ENCODE results near the gene KCNH8.
A peak's percentile ranks its signal among the peaks of the same experiment; 100 is the strongest.
"Not testable (repeated sequence)": the region's sequence is repeated elsewhere in the genome, so short reads cannot be mapped to it uniquely, and the experiment has no call there.

KCNH8 gene

DNA sequence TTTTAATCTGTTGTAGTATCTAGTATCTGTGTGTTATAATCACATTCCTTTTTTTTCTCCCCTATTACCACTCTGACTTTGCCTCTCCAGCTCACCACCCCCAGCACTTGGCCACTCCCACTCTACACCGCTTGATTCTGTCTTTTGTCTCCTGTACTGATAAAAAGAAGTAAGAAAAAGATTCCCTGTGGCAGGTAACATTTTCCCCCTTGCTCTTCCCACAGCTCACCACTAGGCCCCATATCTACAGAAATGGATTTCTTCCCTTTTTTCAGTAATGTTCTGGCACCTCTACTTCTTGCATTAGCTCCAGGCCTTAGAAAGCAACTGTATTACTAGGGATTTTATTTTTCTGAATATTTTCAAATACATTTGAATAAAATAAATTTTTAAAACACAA is 25.6 kb downstream of the KCNH8 start:
- DNase-seq (ENCODE audit: low read depth, low spot score): peak; percentile 30

DNA sequence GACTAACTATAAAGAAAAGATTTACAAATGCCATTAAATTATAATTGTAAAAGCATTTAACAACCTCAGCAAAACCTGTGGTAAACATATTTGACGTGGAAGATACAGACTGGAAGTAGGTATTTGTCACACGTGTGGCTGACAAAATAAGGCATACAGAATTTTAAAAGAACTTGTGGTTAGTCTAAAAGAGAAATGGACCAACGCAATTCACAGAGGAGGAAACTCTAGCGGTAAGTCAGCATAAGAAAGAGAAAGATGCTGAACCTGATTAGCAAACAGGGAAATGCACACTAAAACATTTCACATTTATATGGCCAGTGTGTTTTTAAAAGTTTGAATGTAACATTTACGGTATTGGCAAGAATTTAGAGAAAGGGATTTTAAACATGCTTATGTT is 35.3 kb downstream of the KCNH8 start:
- no peak for DNase-seq (ENCODE audit: low read depth, low spot score)

DNA sequence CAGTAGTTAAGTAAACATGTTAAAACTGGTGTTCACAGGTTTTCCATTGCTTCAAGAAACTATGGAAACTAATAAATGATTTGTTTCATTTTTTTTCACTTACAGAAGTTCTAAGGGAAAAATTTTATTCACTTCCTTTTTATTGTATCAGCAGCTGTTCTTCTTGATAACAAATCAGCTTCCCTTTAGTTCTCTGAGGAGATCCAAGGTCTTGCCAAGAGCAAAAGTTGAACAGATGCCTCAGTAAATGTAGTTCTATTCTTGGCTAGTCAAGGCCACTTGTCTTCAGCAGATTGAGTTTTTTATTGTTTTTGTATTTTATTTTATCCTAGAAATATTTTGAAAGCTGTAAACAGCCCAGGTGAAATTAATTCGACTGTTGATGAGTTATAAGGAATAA is 41.8 kb downstream of the KCNH8 start:
- no peak for DNase-seq (ENCODE audit: low read depth, low spot score)

DNA sequence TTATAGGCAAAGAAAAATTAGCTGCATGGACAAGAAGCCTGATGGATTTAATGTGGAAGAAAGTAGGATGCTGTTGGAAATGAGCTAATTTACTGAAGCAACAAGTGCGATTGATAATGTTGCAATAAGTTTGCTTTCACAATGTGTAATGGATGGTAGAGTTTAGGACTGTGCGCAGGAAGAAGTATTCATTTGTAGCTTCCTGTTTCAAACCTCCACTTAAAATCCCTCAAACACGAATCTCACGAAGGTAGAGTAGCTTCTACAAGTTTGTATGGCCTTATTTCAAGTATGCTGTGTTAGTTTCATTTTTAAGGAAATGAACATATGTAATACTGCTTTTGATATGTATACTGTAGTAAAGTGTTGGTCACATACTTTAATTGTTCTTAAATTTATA is 42.3 kb downstream of the KCNH8 start:
- no peak for DNase-seq (ENCODE audit: low read depth, low spot score)

DNA sequence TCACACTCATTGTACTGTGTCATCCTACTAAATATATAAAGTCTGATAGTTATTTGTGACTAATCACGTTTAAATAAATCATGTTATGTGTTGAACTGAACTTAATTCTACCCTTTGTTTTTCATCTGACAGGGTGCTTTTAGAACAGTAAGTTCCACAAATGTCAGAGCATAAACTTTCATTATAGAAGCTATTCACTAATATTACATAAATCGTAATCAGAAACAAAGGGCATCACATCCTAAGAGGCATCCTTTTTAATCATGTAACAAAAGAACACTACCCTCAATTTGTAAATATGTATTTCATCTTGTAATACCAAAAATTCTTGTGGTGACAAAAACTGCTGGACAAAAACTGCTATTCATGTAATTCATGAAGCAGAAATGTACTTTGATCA is 50.8 kb downstream of the KCNH8 start:
- DNase-seq (ENCODE audit: low read depth, low spot score): no peak

DNA sequence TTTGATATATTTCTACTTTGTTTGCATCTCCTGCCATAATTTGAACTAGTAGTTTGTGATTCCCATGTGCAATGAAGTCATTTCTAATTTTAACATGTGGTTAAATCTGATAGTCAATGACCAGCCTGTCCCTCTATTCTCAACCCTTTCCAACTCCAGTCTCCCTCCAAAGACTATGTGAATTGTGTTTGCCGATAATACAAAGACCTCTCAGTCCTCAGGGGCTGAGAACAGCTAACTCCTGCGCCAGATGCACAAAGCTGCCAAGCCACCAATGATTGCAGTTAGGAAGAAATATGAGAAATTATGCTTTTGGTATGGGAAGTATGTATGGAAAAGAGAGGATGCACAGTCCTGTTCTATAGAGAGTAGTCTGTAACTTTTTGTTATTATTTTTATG is 54.0 kb downstream of the KCNH8 start:
- DNase-seq (ENCODE audit: low read depth, low spot score): no peak

DNA sequence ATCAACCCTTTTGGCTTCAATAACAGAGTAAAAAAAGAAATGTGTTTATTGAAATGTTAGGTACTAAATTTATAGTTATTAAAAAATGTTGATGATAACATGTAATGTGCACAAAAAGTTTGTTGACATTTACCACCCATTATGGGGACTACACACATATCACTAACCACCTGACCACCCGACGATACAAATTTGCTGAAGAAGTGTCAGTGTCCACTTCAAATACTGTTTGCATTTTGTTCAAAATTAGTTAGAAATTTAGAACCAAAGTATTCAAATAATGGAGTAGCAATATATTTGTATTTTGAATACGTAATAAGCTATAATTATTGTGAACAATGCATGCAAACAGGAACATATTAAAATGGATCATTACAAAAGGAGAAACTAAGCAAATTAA is 54.4 kb downstream of the KCNH8 start:
- no peak for DNase-seq (ENCODE audit: low read depth, low spot score)

DNA sequence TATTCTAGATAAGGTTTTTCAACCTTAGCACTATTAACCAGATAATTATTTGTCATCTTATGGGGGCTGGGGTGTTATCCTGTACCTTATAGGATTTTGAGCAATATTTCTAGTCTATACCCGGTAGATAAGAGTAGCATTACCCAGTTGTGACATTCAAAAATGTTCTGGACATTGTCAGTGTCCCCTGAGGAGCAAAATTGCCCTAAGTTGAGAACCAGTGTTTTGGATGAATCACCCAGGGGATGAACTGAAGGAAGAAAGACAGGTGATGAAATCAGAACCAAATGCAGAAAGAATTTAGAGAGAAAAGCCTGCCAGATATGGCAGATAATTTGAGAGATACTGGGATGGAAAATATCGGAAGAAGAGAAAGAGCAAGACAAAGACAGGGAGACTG is 58.2 kb downstream of the KCNH8 start:
- DNase-seq (ENCODE audit: low read depth, low spot score): no peak

DNA sequence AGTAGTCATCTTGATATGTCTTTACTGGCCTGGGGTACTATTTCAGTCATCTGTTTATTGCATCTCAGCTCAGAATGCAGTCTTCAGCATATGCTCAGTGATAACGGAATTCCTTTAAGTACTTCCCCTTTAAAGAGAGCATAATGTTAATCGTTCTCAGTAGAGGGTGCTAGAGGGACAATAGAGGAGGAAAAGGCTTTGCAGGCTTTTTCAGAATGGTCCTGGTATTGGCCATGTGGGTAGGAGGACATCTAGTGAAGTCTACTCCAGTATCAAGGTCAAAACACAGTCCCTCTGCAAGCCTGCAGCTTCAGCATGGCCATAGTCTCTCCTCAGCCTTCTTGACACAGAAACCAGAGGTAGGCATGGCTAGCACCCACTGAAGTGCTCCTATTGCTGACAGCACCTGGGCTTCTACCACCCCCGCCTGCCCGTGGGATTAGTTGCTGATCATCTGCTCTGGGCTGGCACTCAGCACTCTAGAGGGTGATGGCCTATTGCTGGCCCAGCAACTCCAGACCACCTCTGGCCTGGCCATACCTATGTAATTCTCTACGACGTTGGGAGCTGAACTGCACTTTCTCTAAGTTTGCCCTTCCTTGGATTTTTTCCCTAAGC is 65.4 kb downstream of the KCNH8 start:
- DNase-seq (ENCODE audit: low read depth, low spot score): peak; percentile 28

DNA sequence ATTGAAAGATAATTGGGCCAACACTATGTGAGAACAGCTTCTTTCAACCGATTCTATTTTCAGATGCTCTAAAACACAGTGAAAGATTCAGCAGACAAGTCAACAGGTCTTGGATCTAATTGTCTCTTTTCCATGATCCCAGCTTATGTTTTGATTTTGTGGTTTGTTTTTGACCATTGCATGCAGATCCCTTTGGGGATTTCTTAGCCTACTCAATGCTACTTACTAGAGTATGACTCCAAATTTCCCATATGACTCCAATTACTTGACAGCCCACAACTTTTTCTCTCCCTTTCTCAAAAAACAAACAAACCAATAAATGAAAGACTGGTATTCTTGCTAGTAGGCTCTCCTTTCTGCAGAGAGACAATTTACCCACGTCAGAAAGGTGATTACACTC is 67.1 kb downstream of the KCNH8 start:
- DNase-seq (ENCODE audit: low read depth, low spot score): no peak

DNA sequence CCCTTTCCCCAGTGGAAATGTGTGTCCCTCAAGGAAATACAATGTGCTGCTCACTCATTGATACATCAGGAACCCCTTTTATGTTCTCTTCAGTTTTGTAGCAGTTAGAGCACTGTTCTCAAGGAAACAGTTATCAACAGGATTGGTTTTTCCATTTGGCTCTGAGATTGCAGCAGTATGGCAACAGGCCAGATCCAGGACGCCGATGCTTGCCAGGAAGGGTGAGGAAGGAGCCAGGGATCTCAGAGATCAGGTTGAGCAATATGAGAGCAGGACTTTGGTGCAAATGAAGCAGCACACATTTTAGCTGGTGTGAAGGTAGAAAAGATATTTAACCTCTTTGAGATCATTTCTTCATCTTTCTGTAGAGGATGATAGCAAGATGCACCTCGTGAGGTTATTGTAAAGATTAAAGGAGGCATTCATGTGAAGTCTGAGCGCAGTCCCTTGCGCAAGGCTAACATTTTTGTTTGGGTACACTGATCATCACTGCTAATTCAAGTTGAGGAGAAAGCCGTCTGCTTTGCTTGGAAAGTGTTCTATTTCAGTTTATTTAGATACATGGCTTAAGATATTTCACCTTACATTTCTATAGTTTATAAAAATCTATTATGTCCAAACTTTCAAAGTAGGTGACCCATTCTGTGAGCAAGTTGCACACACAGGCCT is 68.5 kb downstream of the KCNH8 start:
- no peak for DNase-seq (ENCODE audit: low read depth, low spot score)

DNA sequence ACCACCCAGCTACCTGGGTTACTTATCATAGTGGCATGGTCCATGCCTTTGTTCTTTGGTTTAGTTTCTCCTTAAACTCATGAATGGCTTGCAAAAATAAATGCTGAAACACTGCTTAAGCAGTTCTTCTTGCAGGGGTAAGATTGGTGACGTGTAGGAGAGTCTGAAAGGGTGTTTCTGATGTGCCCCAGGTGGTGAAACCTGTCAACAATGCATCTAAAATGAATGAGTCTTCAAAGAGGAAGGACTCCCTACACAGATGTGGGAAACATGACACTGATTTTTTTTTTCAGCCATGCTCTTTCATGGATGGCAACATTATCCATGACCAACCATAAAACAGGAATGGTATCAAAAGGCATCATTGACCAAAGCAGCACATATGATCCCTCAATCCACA is 72.0 kb downstream of the KCNH8 start:
- no peak for DNase-seq (ENCODE audit: low read depth, low spot score)

DNA sequence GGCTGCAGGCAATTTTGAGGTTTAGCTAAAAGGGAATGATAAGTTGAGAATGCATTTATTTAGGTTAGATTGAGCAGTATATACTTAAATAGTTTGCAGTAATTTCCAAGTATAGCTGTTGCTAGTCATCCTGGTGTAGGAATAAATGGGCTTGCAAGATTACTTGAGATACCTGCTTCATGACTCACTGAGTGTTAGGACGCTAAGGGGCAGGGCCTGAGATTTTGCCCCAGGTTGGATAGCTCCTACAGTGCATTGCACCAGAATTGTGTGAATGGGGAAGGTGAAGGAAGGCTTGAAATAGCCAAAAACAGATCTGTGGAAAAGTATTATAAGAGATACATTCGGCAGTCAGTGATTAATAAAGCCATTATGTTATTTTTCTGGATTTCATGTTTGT is 72.8 kb downstream of the KCNH8 start:
- DNase-seq (ENCODE audit: low read depth, low spot score): no peak

DNA sequence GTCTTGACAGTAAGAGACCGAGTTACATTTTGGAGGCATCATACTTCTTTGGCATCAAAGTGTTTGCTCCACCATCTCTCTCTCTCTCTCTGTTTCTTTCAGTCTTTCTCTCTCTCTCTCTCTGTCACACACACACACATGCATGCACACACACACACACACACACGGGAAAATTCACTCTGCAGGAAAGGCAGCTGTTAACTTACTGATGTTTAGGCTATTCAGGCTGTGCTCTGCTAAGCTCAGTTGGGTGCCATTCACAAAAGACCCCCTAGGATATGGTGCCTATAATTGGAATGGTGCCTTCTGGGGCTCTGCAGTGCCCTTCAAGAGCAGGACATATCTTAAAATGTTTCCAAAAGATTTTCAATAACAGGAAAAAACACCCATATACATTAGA is 78.2 kb downstream of the KCNH8 start:
- no peak for DNase-seq (ENCODE audit: low read depth, low spot score)

DNA sequence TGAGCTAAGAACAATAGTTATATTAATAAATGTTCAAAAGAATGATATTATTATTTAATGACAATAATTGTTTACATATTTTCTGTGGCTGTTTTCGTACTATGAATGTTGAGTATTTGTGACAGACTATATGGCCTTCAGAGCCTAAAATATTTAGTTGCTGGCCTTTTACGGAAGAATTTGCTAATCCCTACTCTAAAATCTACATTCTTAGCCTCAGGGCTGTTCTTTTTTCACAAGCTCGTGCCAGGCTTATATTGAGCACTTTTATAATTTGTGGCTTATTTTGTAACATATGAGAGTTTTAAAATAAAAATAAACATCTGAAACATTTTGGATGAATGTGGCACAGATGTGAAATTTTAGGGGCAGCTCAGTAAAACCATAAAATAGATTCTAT is 79.9 kb downstream of the KCNH8 start:
- DNase-seq (ENCODE audit: low read depth, low spot score): no peak

DNA sequence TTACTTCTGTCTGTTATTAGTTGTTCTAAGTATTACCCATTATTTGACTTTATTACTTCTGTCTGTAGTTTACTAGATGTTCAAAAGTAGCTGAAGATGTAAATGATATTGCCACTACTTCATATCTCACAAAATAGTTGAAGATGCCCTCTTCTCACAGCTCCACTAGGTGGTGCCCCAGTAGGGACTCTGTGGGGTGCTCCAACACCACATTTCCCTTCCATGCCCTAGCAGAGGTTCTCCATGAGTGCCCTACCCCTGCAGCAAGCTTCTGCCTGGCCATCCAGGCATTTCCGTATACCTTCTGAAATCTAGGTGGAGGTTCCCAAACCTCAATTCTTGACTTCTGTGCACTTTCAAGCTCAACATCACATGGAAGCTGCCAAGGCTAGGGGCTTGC is 80.8 kb downstream of the KCNH8 start:
- DNase-seq (ENCODE audit: low read depth, low spot score): no peak

DNA sequence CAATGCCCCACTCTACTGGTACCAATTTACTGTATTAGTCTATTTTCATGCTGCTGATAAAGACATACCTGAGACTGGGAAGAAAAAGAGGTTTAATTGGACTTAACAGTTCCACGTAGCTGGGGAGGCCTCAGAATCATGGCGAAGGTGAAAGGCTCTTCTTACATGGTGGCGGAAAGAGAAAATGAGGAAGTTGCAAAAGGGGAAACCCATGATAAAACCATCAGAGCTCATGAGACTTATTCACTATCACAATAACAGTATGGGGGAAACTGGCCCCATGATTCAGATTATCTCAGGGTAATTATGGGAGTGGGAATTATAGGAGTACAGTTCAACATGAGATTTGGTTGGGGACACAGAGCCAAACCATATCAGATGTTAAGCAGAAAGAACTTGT is 81.6 kb downstream of the KCNH8 start:
- not testable (repeated sequence) for DNase-seq (ENCODE audit: low read depth, low spot score)

DNA sequence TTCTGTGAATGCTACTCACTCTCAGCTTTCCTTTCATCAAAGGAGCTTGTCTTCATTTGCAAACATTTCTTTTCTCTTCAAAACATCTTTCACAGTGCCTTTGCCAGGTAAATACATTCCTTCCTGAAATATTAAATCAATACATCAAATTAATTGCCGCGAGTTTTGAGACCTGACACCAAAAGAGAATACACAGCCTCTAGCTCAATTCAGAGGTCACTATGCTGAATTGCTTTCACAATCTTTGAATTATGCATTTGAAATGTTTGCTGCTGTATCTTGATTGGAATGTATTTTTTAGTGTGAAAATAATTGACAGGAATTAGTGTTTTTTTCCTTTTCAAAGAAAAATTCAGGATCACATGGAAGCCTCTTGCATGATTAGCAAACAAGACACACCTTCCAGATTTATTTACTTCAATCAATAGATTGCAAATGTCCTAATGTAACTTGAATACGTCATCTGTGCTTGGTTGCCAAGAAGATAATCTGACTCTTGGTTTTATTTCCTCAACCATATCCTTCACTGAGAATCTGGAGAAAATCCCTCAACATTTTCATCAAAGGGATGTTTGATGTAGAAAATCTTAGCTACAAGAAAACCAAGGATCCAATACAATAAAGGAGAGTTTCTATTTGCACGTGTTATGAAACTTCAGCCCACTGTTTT is 83.6 kb downstream of the KCNH8 start:
- no peak for DNase-seq (ENCODE audit: low read depth, low spot score)

DNA sequence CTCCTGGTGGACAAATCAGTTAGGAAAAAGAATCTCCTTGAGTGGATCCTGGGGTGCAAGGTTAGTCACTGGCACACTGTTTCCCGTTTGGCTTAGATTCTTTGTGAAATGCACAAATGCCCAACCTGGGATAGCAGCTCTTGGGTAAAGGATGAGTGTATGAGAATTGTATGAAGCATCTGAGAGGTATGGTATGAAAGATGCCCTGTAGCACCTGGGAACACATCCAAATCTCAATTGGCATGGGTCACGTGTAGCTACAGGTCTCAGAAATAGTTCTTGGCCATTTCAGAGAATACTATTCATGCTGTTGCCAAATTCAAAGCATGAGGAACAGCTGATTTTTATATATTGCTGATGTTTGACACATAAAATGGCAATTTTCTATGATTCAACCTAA is 84.3 kb downstream of the KCNH8 start:
- DNase-seq (ENCODE audit: low read depth, low spot score): no peak

DNA sequence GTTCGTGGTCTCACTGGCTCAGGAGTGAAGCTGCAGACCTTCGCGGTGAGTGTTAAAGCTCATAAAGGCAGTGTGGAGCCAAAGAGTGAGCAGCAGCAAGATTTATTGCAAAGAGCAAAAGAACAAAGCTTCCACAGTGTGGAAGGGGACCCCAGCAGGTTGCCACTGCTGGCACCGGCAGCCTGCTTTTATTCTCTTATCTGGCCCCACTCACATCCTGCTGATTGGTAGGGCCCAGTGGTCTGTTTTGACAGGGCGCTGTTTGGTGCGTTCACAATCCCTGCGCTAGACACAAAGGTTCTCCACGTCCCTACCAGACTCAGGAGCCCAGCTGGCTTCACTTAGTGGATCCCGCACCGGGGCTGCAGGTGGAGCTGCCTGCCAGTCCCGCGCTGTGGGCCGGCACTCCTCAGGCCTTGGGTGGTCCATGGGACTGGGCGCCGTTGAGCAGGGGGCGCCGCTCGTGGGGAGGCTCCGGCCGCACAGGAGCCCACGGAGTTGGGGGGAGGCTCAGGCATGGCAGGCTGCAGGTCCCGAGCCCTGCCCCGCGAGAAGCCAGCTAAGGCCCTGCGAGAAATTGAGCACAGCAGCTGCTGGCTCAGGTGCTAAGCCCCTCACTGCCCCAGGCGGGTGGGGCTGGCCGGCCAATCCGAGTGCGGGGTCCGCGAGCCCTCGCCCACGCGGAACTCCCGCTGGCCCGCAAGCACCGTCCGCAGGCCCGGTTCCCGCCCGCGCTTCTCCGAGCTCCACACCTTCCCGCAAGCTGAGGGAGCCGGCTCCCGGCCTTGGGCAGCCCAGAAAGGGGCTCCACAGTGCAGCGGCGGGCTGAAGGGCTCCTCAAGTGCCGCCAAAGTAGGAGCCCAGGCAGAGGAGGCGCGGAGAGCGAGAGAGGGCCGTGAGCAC is 85.8 kb downstream of the KCNH8 start:
- not testable (repeated sequence) for DNase-seq (ENCODE audit: low read depth, low spot score)

DNA sequence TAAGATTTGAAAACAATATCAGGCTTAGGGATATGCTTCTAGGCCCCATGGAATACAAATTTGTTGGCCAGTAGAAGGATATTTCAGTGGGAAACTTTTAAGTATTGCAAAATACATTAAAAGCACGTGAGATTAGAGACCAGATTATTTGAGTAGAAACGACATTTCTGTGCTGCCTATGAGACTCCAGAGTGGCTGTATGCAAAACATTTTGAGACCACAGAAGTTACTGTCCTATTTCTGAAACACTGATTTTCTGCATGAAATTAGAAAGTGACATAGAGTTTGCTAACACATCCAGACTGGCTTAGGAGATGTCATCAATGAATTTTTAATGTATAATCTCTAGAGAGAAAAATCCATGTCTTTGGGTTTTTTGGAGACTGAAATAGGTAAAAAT is 99.8 kb downstream of the KCNH8 start:
- no peak for DNase-seq (ENCODE audit: low read depth, low spot score)

DNA sequence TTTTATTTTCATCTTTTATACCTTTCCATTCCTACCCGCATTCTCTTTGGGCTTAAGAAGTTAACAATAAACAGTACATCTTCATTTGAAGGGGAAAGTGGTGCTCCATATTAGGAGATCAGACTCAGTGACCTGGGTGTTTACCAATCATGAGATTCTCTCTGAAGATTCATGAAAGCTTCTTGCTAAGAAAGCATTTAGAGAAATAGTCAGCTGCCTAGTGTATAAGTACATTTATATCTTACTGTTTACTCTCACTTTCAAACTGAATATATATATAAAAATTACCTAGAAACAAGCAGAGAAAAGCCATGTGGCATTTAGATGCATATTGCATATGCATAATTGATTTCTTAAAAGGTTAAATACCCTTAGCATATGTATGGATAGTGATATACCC is 100.5 kb downstream of the KCNH8 start:
- DNase-seq (ENCODE audit: low read depth, low spot score): no peak
